GM12865 (cell line): ENCODE results near the gene G2E3.
"Not testable (repeated sequence)": the region's sequence is repeated elsewhere in the genome, so short reads cannot be mapped to it uniquely, and the experiment has no call there.

ENCODE experiments used
- DNase-seq: peaks from one replicate; pipeline ENCODE4 v3.0.0; 2010; ENCODE audit warnings: low read depth
- H3K4me3 ChIP-seq: 2 replicates; pipeline ENCODE4 v1.5.1; 2011; ENCODE audit warnings: mild to moderate bottlenecking, low read depth, low read length, control low read depth
- CTCF ChIP-seq: IDR thresholded peaks from 2 replicates; pipeline ENCODE4 v1.5.1; 2011; ENCODE audit warnings: low read length, control low read depth, low read depth, inconsistent platforms; ENCODE audit not compliant: insufficient read depth; ENCODE audit errors: missing control alignments

The G2E3 gene

GRCh38 chr14:30603402-30603801 lies 44.4 kb downstream of the G2E3 start:
- DNase-seq: no peak
- H3K4me3 ChIP-seq: no peak overlapping the region
- TF ChIP-seq CTCF: no peak

GRCh38 chr14:30604696-30605095 lies 45.7 kb downstream of the G2E3 start:
- DNase-seq, H3K4me3 ChIP-seq: not testable (repeated sequence)

GRCh38 chr14:30607156-30607780 lies 48.3 kb downstream of the G2E3 start:
- no peak for DNase-seq
- TF ChIP-seq CTCF: no peak

GRCh38 chr14:30608533-30609006 lies 49.6 kb downstream of the G2E3 start:
- no peak for DNase-seq
- TF ChIP-seq CTCF: no peak
- no peak overlapping the region for H3K4me3 ChIP-seq

More at GRCh38 chr14:30607156-30607780, 48.3 kb downstream of the G2E3 start:
- H3K4me3 ChIP-seq: no peak overlapping the region

GRCh38 chr14:30610787-30611343 lies 51.9 kb downstream of the G2E3 start:
- no peak overlapping the region for H3K4me3 ChIP-seq
- no peak for TF ChIP-seq CTCF
- DNase-seq: peak; percentile 27

GRCh38 chr14:30614155-30614554 lies 55.2 kb downstream of the G2E3 start:
- no peak for TF ChIP-seq CTCF
- no peak overlapping the region for H3K4me3 ChIP-seq
- DNase-seq: no peak

GRCh38 chr14:30620178-30620577 lies 61.2 kb downstream of the G2E3 start:
- no peak overlapping the region for H3K4me3 ChIP-seq
- peak; percentile 77 for DNase-seq
- no peak for TF ChIP-seq CTCF
